A549 treated with Mapracorat at 1 μM for 4 hours (cell line): ENCODE measurements around the gene DBT. TPM values are rescaled to one million over a fixed set of nuclear protein-coding genes. Genes with fewer than 3 reads are reported as not detected.

Experiments
- total RNA-seq: library from RNA; stranded (reverse); fragments of 200-300 nt; extraction: Qiagen RNA extraction; gene quantifications from 5 replicates; pipeline ENCODE4 v1.2.3, GENCODE V29; 2022

Gene DBT
- total RNA-seq: 3.0 to 4.2 TPM (median 3.7 TPM) in 5 replicates

GRCh38 chr1:100249537-100250257 lies at the start of gene DBT:
Gene DBT, minus strand, starts transcription at chr1:100249834. Its CDS starts 14 bp downstream, at chr1:100249820.

GRCh38 chr1:100265931-100266740 lies 16.5 kb upstream of the DBT start, which contains the start of gene RTCA:
Gene RTCA, plus strand, starts transcription at chr1:100266216. Its CDS starts 160 bp downstream, at chr1:100266376.

GRCh38 chr1:100178091-100178490 lies 71.5 kb downstream of the DBT start, which contains the start of gene LRRC39:
Gene LRRC39, minus strand, starts transcription at chr1:100178256. Its CDS starts 9,740 bp downstream, at chr1:100168516.

Other genes starting within 250 kb of the DBT start
- 3.4 to 4.0 TPM (median 3.7 TPM) in 5 replicates for gene SASS6, start 116.9 kb downstream of the DBT start, total RNA-seq
- 5.5 to 7.7 TPM (median 7.2 TPM) in 5 replicates for gene TRMT13, start 116.7 kb downstream of the DBT start, total RNA-seq
- 0.10 to 0.15 TPM (median 0.10 TPM) in 3 of 5 replicates, not detected in the others for gene LRRC39, start 71.6 kb downstream of the DBT start, total RNA-seq
- 21.7 to 23.5 TPM (median 22.2 TPM) in 5 replicates for gene RTCA, start 16.4 kb upstream of the DBT start, total RNA-seq
- 1.9 to 2.6 TPM (median 2.4 TPM) in 5 replicates for gene CDC14A, start 102.7 kb upstream of the DBT start, total RNA-seq